ENCODE measurements around the gene NT5C.

The NT5C gene

GRCh38 chr17:75093548-75094158 is 37.9 kb downstream of the NT5C start:
- no peak for DNase-seq (ENCODE audit: low read depth in 2 of 2)

- DNase-seq (ENCODE audit: low read depth in 2 of 2) = no peak
Observed at GRCh38 chr17:75091855-75092327, 39.7 kb downstream of the NT5C start.

- no peak for DNase-seq (ENCODE audit: low read depth in 2 of 2)
Observed at GRCh38 chr17:75090871-75091854, 40.4 kb downstream of the NT5C start.

GRCh38 chr17:75088465-75089417 is 42.8 kb downstream of the NT5C start:
- no peak for DNase-seq (ENCODE audit: low read depth in 2 of 2)

- DNase-seq (ENCODE audit: low read depth in 2 of 2) = no peak
Observed at GRCh38 chr17:75087558-75088453, 43.7 kb downstream of the NT5C start, which contains the start of gene SLC16A5. TSS of gene SLC16A5 (plus strand) at chr17:75087954. CDS start at chr17:75093637, 5,683 bp downstream.

- no peak for DNase-seq (ENCODE audit: low read depth in 2 of 2)
Observed at GRCh38 chr17:75087182-75087557, 44.4 kb downstream of the NT5C start.

DNA sequence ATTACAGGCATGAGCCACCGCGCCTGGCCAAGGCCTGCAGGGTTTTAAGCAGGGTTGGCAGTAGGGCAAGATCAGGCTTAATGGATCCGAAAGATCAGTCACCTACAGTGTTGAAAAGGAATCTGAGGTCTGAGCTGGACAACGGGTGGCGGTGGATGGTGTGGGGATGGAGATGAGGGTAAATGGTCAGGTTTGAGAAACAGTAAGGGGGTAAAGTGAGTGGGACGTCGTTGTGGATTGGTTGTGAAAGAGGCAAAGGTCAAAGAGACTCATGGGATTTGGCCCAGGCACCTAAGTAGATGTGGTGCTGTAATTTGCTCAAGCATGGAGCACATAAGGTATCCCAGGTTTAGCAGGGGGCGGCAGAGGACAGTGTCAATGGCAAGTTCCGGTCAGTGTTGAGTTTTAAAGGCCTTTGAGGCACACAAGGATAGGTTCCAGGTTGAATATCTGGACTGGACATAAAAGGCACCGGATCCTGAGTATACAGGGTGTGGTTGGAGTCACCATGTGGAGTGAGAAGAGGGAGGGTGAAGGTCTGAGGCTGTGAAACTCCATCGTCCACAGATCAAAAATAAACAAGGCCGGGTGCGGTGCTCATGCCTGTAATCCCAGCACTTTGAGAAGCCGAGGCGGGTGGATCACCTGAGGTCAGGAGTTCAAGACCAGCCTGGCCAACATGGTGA is 44.9 kb downstream of the NT5C start:
- DNase-seq (ENCODE audit: low read depth in 2 of 2) = no peak

GRCh38 chr17:75084039-75084660 is 47.4 kb downstream of the NT5C start:
- no peak for DNase-seq (ENCODE audit: low read depth in 2 of 2)

DNA sequence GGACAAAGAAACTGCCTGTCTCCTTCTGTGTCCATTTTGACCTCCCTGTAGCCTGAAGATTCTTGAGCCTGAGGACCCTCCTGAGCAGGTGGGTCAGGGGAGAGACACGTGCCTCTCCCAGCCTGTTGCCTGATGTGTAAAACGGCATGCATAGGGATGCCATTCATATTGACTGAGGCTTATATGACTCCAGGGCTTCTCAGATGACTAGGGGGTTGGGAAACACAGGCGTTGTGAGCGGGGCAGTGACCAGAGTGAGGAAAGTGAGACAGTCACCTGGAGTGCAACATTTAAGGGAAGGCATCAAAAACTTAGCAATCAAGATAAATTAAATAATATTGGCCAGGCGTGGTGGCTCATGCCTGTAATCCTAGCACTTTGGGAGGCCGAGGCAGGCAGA is 48.9 kb downstream of the NT5C start:
- DNase-seq (ENCODE audit: low read depth in 2 of 2) = no peak

- DNase-seq (ENCODE audit: low read depth in 2 of 2) = no peak
Observed at GRCh38 chr17:75081611-75082540, 49.7 kb downstream of the NT5C start.

All from activated CD4-positive, alpha-beta T cell treated with anti-CD3 and anti-CD28 coated beads for 24 hours (primary cell).